Peyer's patch (tissue), 4 donors: ENCODE measurements around the gene CHST11.
"Not testable (repeated sequence)": the region's sequence is repeated elsewhere in the genome, so short reads cannot be mapped to it uniquely, and the experiment has no call there.

Experiments used
- POLR2A ChIP-seq, 2 donors: fragments of 450-650 bp; IDR thresholded peaks; one replicate each; pipeline ENCODE4 v1.5.1; 2017; ENCODE audit warnings: antibody characterized with exemption in 2 of 2, mild to moderate bottlenecking in 2 of 2, moderate library complexity in 2 of 2
- TF ChIP-seq, protein P1 (sequence below), 6 experiments: fragments of 450-650 bp in 4 of 6; fragments of 200-600 bp in 2 of 6; sonication (generic) in 1 of 6; IDR thresholded peaks; one replicate each; pipeline ENCODE4 v1.5.1; 2017 to 2019; ENCODE audit warnings: antibody characterized with exemption in 6 of 6, mild to moderate bottlenecking in 3 of 6, moderate library complexity in 1 of 6

- TF ChIP-seq, protein P1, sequence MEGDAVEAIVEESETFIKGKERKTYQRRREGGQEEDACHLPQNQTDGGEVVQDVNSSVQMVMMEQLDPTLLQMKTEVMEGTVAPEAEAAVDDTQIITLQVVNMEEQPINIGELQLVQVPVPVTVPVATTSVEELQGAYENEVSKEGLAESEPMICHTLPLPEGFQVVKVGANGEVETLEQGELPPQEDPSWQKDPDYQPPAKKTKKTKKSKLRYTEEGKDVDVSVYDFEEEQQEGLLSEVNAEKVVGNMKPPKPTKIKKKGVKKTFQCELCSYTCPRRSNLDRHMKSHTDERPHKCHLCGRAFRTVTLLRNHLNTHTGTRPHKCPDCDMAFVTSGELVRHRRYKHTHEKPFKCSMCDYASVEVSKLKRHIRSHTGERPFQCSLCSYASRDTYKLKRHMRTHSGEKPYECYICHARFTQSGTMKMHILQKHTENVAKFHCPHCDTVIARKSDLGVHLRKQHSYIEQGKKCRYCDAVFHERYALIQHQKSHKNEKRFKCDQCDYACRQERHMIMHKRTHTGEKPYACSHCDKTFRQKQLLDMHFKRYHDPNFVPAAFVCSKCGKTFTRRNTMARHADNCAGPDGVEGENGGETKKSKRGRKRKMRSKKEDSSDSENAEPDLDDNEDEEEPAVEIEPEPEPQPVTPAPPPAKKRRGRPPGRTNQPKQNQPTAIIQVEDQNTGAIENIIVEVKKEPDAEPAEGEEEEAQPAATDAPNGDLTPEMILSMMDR (IDR thresholded peaks at IDR 0.05): not testable (repeated sequence)
- TF ChIP-seq POLR2A (IDR thresholded peaks at IDR 0.05): not testable (repeated sequence)
These were observed 107.9 kb downstream of the CHST11 start for GRCh38 chr12:104564662-104565061.
